Measurements from ENCODE around the gene MEIS2.

MEIS2 gene

DNA sequence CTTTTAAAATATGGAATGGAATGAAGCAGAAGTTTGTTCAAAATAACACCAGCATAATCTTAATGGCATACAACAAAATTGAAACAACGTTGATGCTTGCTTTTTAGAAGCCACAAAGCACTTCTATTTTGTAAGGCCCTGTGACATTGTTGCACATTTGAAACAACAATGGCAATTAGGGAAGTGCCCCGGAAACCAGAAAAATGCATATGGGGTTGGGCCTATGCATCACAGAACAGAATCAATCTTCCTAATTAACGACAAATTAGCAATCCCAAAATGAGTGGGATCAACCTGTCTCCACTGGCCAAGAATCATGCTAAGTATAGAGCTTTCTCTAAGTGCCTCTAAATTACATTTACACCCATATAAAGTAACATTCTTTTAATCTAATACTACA, 168.9 kb downstream of the MEIS2 start:
- no peak for DNase-seq

DNA sequence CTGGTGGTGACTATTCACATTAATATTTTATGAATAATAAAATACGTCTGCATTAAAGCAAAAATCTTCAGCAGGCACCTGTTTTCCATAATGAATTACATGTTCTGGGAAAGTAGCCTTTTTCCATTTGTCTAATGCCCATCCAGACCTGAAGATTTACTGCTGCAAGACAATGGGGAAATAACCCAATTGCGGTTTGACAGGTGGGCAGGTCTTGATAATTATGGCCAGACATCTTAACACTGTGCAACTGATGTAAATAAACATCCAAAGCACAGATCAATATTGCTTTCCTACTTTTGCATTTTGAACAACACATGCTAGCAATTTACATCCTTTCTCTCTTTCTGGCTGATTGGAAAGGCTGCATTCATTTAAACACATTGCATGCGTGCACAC, 173.9 kb downstream of the MEIS2 start:
- DNase-seq: no peak

GRCh38 chr15:36925653-36926426, 174.5 kb downstream of the MEIS2 start:
- no peak for DNase-seq

- no peak for DNase-seq
Observed at GRCh38 chr15:36925049-36925448, 175.3 kb downstream of the MEIS2 start.

GRCh38 chr15:36924034-36924433, 176.3 kb downstream of the MEIS2 start:
- DNase-seq: no peak

DNA sequence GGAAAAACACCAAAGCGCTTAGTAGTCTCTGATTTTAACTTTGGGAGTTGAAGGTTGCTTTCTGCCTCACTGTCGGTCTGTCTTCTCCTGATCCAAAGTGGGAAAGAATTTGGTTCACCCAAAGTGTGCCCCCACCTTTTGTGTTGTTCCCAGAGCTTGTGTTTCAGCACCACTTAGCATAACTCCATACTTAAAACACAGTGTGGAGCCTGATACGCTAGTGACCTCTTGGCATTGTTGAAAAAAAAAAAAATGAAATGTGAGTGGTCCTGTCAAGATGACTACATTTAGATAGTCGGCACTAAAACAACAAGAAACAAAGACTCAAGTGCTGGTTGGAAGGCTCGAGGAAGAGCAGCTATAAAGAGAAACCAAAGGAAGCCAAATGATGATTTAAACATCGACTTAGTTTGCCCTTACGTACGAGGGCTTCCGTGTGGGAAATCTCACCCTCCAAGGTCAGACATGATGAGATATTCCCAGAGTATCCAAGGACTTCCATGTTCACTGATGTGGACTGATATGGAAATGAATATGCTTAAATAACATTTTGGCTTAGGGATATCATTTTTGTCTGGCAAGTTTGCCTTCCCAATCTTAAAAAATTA, 178.8 kb downstream of the MEIS2 start:
- DNase-seq: no peak

DNA sequence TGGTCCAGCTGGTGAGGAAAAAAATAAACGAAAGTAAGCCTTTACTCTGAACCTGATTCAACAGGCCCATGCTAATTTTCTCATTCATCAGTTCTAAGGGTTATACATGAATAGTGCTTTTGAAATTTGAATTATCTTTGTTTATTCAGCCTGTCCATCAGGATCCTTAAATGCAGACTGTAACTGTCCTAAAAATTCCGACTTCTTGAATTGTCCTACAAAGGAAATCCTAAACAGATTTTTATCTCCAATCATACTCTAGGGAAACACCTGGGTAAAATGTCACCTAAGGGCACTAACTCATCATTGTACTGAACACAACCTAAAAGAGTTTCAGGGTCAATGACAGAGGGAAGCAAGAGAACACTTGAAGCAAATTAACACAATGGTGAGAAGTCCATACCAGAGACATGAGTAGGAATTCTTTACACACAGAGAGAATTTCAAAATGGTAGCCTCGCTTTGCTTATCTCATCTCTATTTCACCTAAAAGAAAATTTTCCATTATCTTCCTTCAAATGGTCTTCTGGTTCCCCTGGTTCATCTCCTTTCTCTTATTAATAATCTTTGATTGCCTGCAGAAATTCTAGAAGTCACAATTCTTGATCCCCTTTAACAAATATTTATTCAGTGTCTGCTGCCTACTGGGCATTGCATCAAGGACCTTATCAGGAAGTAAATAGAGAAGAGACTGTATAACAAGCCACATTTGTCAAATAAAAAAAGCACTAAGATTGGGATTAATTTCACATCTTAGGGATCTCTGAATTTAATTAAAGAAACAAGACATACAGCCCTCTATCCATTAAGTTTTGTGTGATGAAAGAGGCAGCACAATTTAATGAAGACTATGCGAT, 182.7 kb downstream of the MEIS2 start:
- no peak for DNase-seq

DNA sequence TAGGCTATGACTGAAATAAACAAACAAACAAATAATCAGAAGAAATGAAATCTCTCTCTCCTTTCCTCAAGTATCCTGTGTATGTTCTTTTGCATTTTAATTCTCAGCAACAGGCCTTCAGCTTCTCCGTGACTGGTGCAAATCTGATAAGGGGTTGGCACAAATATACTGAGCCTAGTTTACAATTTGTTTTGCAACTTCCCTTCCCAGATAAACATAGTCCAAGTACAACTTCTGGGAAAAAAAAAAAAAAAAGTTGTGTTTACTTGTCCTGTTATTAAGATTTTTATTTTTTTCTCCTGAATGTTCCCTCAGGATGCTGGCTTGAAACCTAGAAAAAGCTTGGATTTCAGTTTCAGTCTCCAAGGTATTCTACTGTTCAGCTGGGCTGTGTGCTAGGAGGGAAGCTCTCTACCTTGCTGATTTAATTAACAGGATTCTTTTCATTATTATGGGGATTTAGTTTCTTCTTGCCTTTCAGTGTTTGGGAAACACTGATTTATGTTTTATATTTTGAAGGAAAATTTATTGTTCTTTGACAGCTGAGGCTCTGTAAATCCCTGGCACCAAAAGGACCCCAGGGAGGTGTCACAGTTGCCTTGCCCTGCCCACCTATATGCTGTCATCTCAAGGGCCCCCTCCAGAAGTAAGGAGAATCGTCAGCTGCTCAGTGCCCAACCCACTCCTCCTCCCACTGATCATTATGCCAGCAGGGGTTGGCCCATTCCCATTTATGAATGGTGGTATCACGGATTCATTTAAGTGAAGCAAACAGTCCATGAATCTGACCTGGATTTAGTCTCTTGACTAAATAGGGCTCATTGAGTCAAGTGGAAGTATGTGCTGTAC, 185.2 kb downstream of the MEIS2 start:
- DNase-seq: no peak

GRCh38 chr15:36914466-36914865, 185.9 kb downstream of the MEIS2 start:
- no peak for DNase-seq

GRCh38 chr15:36912311-36912712, 188.0 kb downstream of the MEIS2 start:
- DNase-seq: no peak

DNA sequence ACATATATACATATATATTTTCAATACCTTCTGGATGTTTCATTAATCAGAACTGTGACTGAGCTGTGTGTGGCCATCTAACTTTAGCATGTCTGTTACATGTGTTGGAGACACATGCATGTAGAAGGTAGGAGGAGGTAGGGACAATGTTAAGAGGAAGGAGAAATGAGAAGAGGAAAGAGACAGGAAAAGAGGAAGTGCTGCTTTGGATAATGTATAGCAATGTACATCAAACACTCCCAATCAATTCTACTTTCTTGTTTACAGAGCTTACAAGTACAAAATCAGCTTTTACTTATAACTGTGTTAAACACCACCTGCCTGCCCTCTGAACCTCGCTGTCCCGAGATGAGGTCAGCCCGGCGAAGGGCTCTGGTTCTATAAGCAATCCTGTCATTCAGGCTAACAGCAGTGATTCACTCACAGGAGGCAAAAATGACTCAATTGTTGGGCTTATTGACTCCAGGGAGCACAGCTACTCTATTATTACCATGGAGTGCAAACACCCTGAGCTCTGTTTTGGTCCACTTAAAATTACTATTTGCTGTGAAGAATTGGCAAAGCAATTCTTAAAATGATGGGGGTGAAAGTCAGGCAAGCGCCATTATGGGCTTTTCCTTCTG, 188.9 kb downstream of the MEIS2 start:
- DNase-seq: no peak

- no peak for DNase-seq
Observed at GRCh38 chr15:36908991-36909390, 191.4 kb downstream of the MEIS2 start.

DNA sequence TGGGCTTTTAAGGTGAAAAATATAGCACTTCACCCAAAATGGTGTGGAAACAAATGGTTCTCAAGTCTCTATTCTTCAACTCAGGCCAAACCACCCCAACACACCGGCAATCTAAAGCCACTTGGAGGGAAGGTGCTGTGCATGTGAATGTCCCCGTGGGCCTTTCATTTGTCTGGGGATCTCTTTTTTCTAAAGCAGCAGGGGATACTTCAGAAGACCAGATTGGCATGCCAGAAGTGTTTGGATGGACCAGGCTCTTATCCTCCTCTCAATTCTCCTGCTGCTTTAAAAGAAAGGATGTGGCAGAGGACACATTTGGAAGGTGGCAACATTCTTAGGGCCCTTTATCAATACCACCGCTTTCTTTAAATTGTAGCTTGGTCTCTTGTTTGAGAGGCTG, 193.1 kb downstream of the MEIS2 start:
- no peak for DNase-seq

GRCh38 chr15:36905908-36906307, 194.4 kb downstream of the MEIS2 start:
- no peak for DNase-seq

- DNase-seq: no peak
Observed at GRCh38 chr15:36904715-36905114, 195.6 kb downstream of the MEIS2 start.

GRCh38 chr15:36903922-36904556, 196.3 kb downstream of the MEIS2 start:
- DNase-seq: no peak

- no peak for DNase-seq
Observed at GRCh38 chr15:36903195-36903594, 197.2 kb downstream of the MEIS2 start.

- no peak for DNase-seq
Observed at GRCh38 chr15:36901012-36901411, 199.3 kb downstream of the MEIS2 start.

DNA sequence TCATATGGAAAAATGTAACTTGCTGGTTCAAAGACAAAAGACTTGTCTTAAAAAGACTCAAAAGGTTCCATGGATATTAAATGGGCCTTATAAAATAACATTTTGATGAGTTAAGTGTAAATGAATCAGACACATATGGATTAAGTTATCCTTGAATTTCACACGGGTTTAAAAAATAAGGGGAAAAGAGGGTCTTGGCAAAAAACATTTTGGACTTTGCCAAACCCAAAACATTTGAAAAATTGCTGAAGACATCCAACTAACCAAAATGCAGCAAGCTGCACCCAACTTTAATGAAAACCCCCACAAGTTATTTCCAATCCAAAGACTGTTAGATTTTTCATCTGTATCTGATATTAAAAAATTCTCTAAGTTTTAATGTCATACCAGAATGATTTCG, 200.7 kb downstream of the MEIS2 start:
- no peak for DNase-seq

- no peak for DNase-seq
Observed at GRCh38 chr15:36898536-36899126, 201.7 kb downstream of the MEIS2 start.

- no peak for DNase-seq
Observed at GRCh38 chr15:36897834-36898233, 202.5 kb downstream of the MEIS2 start.
